Measurements from ENCODE around the gene MICAL2. TPM values are rescaled to one million over a fixed set of nuclear protein-coding genes. Genes with fewer than 3 reads are reported as not detected.

The MICAL2 gene
- total and polyA plus RNA-seq, 2 of the 8 experiments (the other 6 are each of a cell fraction or from before 2014, with no cell fraction given) = 1.3 to 4.1 TPM

DNA sequence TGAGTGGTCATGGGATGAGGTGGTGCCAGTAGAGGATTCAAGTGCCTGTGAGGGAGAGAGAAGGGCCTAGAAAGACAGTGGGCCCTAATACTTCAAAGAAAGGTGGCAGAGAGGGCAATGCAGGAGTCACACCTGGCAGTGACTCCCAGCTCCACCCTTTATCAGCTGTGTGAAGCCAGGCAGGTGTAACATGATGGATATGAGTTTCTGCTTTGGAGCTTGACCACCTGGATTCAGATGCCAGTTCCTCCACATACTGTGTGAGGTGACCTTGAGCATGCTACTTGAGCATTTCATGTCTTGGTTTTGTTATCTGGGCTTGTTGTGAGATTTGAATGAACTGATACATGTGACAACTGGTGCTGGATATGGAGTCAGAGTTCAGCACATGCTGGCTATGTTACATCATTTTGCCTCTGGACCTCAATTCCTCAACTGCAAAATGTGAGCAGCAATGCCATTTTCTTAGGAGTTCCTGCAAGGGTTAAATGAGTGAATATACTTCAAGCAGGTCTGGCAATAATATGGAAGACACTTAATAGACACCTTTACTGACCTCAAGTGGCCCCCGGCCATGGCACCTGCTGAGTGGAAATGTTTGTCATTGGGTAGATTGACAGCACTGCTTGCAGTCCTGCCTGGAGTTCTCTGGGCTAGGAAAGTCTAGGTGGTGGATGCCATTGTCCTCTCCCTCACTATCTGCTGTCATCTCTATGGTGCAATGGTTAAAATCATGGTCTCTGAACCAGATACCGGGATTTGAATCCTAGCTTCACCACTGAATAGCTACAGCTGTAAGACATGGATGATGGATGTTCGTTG, 83.3 kb downstream of the MICAL2 start:
- Histone ChIP-seq H2AK5ac (ENCODE audit: low read depth, low read length) (no peak overlapping the region), H3K4me2 (ENCODE audit: insufficient read depth in 1 of 2, low read depth in 2 of 2, low read length in 2 of 2) (no peak overlapping the region), H3K27me3 (replicated peaks in 1 of 4; ENCODE audit: control insufficient read depth in 3 of 4, extremely low read depth in 1 of 4, insufficient read depth in 3 of 4, low read length in 3 of 4) (no peaks in the 10 kb centered on the region), H2BK120ac (replicated peaks; ENCODE audit: low read depth, low read length) (no peak overlapping the region), H4K8ac (ENCODE audit: extremely low read depth, insufficient read depth, low read length) (no peak overlapping the region), H3K4me3 (ENCODE audit: extremely low read depth in 1 of 4, insufficient read depth in 2 of 4, low read depth in 3 of 4, low read length in 4 of 4) (no peak overlapping the region), H4K5ac (ENCODE audit: insufficient read length, low read depth, low read length) (no peak overlapping the region), H3K14ac (ENCODE audit: insufficient read length) (no peak overlapping the region), H2BK20ac (ENCODE audit: low read length) (no peak overlapping the region), H3K79me2 (ENCODE audit: control insufficient read depth in 1 of 2, insufficient read depth in 2 of 2, low read length in 2 of 2) (no peaks in the 10 kb centered on the region), H3K4me1 (replicated peaks in 1 of 4; ENCODE audit: control insufficient read depth in 3 of 4, insufficient read depth in 4 of 4, low read length in 3 of 4) (peaks cover 0 to 3% (median under 1%) of the 10 kb centered on the region in 4 experiments; a peak in 3 of 7 replicates), H3K79me1 (ENCODE audit: low read depth, low read length) (no peaks in the 10 kb centered on the region), H3K4ac (replicated peaks; ENCODE audit: insufficient read length, low read depth, low read length) (no peak overlapping the region), H3K36me3 (ENCODE audit: control insufficient read depth in 2 of 4, insufficient read depth in 4 of 4, low read length in 3 of 4) (no peaks in the 10 kb centered on the region), H3K9ac (replicated peaks in 1 of 4; ENCODE audit: extremely low read depth in 1 of 4, low read depth in 3 of 4, low read length in 3 of 4) (no peak overlapping the region), H4K20me1 (replicated peaks in 1 of 2; ENCODE audit: control insufficient read depth in 1 of 2, insufficient read depth in 2 of 2, low read length in 2 of 2) (no peaks in the 10 kb centered on the region), H3K56ac (replicated peaks; ENCODE audit: insufficient read length, low read depth, low read length) (no peak overlapping the region), H2BK15ac (ENCODE audit: low read length) (no peak overlapping the region), H3K27ac (ENCODE audit: low read depth, low read length) (no peak overlapping the region), H3K23ac (ENCODE audit: insufficient read length) (no peak overlapping the region), H4K91ac (replicated peaks; ENCODE audit: insufficient read length, low read length) (no peak overlapping the region), H3K23me2 (ENCODE audit: low read depth, low read length) (no peaks in the 10 kb centered on the region; the same call in 1 of the 2 replicates), H3K18ac (ENCODE audit: extremely low read depth, low read length) (no peak overlapping the region), H2BK5ac (ENCODE audit: low read depth, low read length) (no peak overlapping the region), H2AFZ (ENCODE audit: low read length) (no peak overlapping the region), H2BK12ac (ENCODE audit: low read depth, low read length) (no peak overlapping the region), H3K9me3 (ENCODE audit: insufficient read depth in 2 of 2, low read depth in 1 of 2, low read length in 1 of 2) (no peaks in the 10 kb centered on the region)
- no peak for DNase-seq (ENCODE audit: low read depth in 1 of 2, low spot score in 2 of 2)
- CTCF ChIA-PET (ENCODE audit: partially characterized antibody) = interaction anchor here (0.5 to 2.0 kb wide), 6 partner anchors 24 to 1413 kb away, joined by 3 to 4 read pairs (median 3); no protein-coding TSS in a partner anchor
- no peak for FAIRE-seq
- POLR2A ChIA-PET (ENCODE audit: partially characterized antibody) = no interaction called here
- WGBS, 2 experiments (ENCODE audit: extremely low coverage in 1 of 2, insufficient coverage in 1 of 2, insufficient read length in 1 of 2, insufficient replicate concordance in 2 of 2, low coverage in 1 of 2, low lambda C conversion rate in 2 of 2, missing lambda C conversion rate in 1 of 2) = 89% methylated on average over 3 of the region's 3 CpGs; no CpG with 5 or more reads in 1 of the 2 experiments
- TF ChIP-seq CREB1 (IDR thresholded peaks at IDR 0.05) (no peak), TBP (IDR thresholded peaks at IDR 0.05; ENCODE audit: low read depth, low read length) (no peak), CTCF (IDR thresholded peaks at IDR 0.05; ENCODE audit: control extremely low read depth in 1 of 3, insufficient read depth in 1 of 3, low read depth in 1 of 3, low read length in 3 of 3) (no peak), RAD21 (IDR thresholded peaks at IDR 0.05 in 1 of 2, conservative IDR thresholded peaks at IDR 0.05 in 1 of 2; ENCODE audit: low read depth in 2 of 2, low read length in 2 of 2) (no peak), SUZ12 (IDR thresholded peaks at IDR 0.05; ENCODE audit: low read length) (no peak), NANOG (IDR thresholded peaks at IDR 0.05; ENCODE audit: insufficient read depth, low read depth, low read length, poor library complexity, severe bottlenecking) (no peak), POU5F1 (IDR thresholded peaks at IDR 0.05; ENCODE audit: low read depth, low read length) (no peak), MAFK (IDR thresholded peaks at IDR 0.05; ENCODE audit: low read depth, low read length) (no peak), CHD1 (IDR thresholded peaks at IDR 0.05; ENCODE audit: low read depth, low read length) (no peak), JUN (IDR thresholded peaks at IDR 0.05; ENCODE audit: low read depth, low read length) (no peak)

Data from H1 (cell line).